Neural cell (in vitro differentiated cells): ENCODE measurements around the gene CABP1. TPM values are rescaled to one million over a fixed set of nuclear protein-coding genes. Genes with fewer than 3 reads are reported as not detected.

Source experiments
- H2AFZ ChIP-seq: fragments of 200-600, 300-800 bp; sonication (generic), shearing (Covaris generic); 2 replicates; pipeline ENCODE4 v1.6.0; 2014; ENCODE audit warnings: low read depth, mild to moderate bottlenecking, antibody characterized with exemption, low read length, moderate library complexity
- H3F3A ChIP-seq: fragments of 200-600 bp; shearing (Covaris generic); 2 replicates; pipeline ENCODE4 v1.6.1; 2016; ENCODE audit warnings: mild to moderate bottlenecking, moderate library complexity, mixed read lengths, antibody characterized with exemption, low read length; ENCODE audit not compliant: insufficient read depth, poor library complexity, severe bottlenecking
- H3K27ac ChIP-seq: fragments of 200-600, 300-800 bp; sonication (generic), shearing (Covaris generic); 2 replicates; pipeline ENCODE4 v1.5.1; 2014; ENCODE audit warnings: mild to moderate bottlenecking, low read length, moderate library complexity
- H3K27me3 ChIP-seq: fragments of 300-800, 200-600 bp; sonication (generic), shearing (Covaris generic); 2 replicates; pipeline ENCODE4 v1.6.0; 2014; ENCODE audit warnings: mild to moderate bottlenecking, low read depth, low read length, moderate library complexity; ENCODE audit not compliant: insufficient read depth
- H3K36me3 ChIP-seq: fragments of 300-800, 200-600 bp; sonication (generic), shearing (Covaris generic); 2 replicates; pipeline ENCODE4 v1.5.1; 2014; ENCODE audit warnings: mild to moderate bottlenecking, antibody characterized with exemption, low read length, moderate library complexity; ENCODE audit not compliant: insufficient read depth
- H3K4me2 ChIP-seq: fragments of 300-800, 200-600 bp; sonication (generic), shearing (Covaris generic); 2 replicates; pipeline ENCODE4 v1.6.0; 2014; ENCODE audit warnings: mild to moderate bottlenecking, low read length
- H3K4me3 ChIP-seq: fragments of 300-800, 200-600 bp; sonication (generic), shearing (Covaris generic); 2 replicates; pipeline ENCODE4 v1.5.1; 2014; ENCODE audit warnings: mild to moderate bottlenecking, low read length, moderate library complexity
- H3K79me2 ChIP-seq: fragments of 200-600 bp; shearing (Covaris generic); replicated peaks from 2 replicates; pipeline ENCODE4 v1.6.0; 2014; ENCODE audit warnings: mild to moderate bottlenecking, low read length, moderate library complexity; ENCODE audit not compliant: insufficient read depth
- H3K9ac ChIP-seq: fragments of 300-800, 200-600 bp; sonication (generic), shearing (Covaris generic); 2 replicates; pipeline ENCODE4 v1.6.1; 2016; ENCODE audit warnings: mild to moderate bottlenecking, low read length, mixed read lengths
- H3K9me2 ChIP-seq: fragments of 200-600 bp; shearing (Covaris generic); 2 replicates; pipeline ENCODE4 v1.6.1; 2016; ENCODE audit warnings: mild to moderate bottlenecking, low read length, mixed read lengths; ENCODE audit not compliant: insufficient read depth
- H3K9me3 ChIP-seq: fragments of 200-600, 300-800 bp; sonication (generic), shearing (Covaris generic); 2 replicates; pipeline ENCODE4 v1.6.1; 2016; ENCODE audit warnings: mild to moderate bottlenecking, mixed run types, low read length, moderate library complexity, mixed read lengths
- H4K20me1 ChIP-seq: fragments of 200-600 bp; shearing (Covaris generic); 2 replicates; pipeline ENCODE4 v1.6.1; 2016; ENCODE audit warnings: mild to moderate bottlenecking, mixed run types; ENCODE audit not compliant: insufficient read depth
- EP300 ChIP-seq: fragments of 450-650 bp; conservative IDR thresholded peaks from 2 replicates; pipeline ENCODE4 v1.6.1; 2014; ENCODE audit warnings: antibody characterized with exemption, mild to moderate bottlenecking, moderate library complexity; ENCODE audit not compliant: poor library complexity, severe bottlenecking
- EZH2 ChIP-seq: fragments of 200-600, 300-800 bp; shearing (Covaris generic), sonication (generic); IDR thresholded peaks from 2 replicates; pipeline ENCODE4 v1.6.1; 2014; ENCODE audit warnings: antibody characterized with exemption, low read length, borderline replicate concordance, mild to moderate bottlenecking; ENCODE audit not compliant: insufficient read depth, poor library complexity, severe bottlenecking
- MXI1 ChIP-seq: fragments of 450-650 bp; conservative IDR thresholded peaks from 2 replicates; pipeline ENCODE4 v1.6.1; 2014; ENCODE audit warnings: antibody characterized with exemption, mild to moderate bottlenecking; ENCODE audit not compliant: poor library complexity, severe bottlenecking
- POLR2AphosphoS5 ChIP-seq: IDR thresholded peaks from 2 replicates; pipeline ENCODE4 v1.6.1; 2012
- RAD21 ChIP-seq: fragments of 450-650 bp; conservative IDR thresholded peaks from 2 replicates; pipeline ENCODE4 v1.6.1; 2014; ENCODE audit warnings: antibody characterized with exemption, mild to moderate bottlenecking, moderate library complexity
- REST ChIP-seq: IDR thresholded peaks from 2 replicates; pipeline ENCODE4 v1.6.1; 2012; ENCODE audit warnings: borderline replicate concordance
- SMC3 ChIP-seq: fragments of 450-650 bp; conservative IDR thresholded peaks from 2 replicates; pipeline ENCODE4 v1.6.1; 2014; ENCODE audit warnings: antibody characterized with exemption, mild to moderate bottlenecking, moderate library complexity; ENCODE audit not compliant: poor library complexity
- TAF1 ChIP-seq: IDR thresholded peaks from 2 replicates; pipeline ENCODE4 v1.6.1; 2012; ENCODE audit warnings: low read depth
- polyA plus RNA-seq: library from polyadenylated mRNA; depleted of rRNA; stranded (reverse); fragments of >200 nt; gene quantifications from 2 replicates; pipeline ENCODE4 v1.2.3, GENCODE V29; 2014
- TF ChIP-seq, protein P1 (sequence below): fragments of 450-650 bp; IDR thresholded peaks from 2 replicates; pipeline ENCODE4 v1.5.1; 2014; ENCODE audit warnings: antibody characterized with exemption, mild to moderate bottlenecking, moderate library complexity; ENCODE audit not compliant: poor library complexity, severe bottlenecking

The CABP1 gene
- polyA plus RNA-seq, 1 donor from 2014 or later: 0.71 TPM

DNA sequence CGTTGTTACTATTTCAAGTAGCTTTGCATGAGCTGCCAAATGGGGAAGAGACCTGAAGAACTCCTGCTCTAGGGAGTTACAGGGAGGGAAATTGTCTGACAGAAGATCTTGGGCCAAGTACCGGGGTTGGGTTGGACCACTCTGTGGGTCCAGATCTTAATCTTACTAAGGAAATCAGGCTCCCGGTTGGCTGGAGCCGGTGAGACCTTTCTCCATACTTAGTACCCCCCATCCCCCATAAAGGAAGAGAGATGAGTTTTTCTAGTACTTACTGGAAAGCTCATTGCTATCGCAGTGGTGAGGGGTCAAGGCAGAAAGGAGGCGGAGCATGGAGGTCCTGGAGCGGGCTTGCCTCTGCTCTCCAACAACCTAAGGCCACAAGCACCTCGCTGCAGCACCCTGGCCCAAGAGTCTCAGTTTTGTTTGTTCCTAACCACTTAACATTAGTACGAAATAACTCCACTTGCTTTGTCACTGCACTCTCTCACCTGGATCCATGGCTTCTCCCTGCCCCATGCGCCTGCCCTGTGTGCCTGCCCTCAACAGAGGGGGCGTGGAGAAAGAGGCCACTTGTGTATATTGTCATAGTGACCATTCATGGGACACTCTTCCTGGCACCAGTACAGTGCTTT lies 63.0 kb downstream of the CABP1 start:
- no peak overlapping the region for H3K9ac ChIP-seq
- H3K27ac ChIP-seq: no peak overlapping the region
- H3K79me2 ChIP-seq: no peaks in the 10 kb centered on the region
- no peak for TF ChIP-seq REST
- TF ChIP-seq POLR2AphosphoS5: no peak
- TF ChIP-seq SMC3: no peak
- TF ChIP-seq, protein P1, sequence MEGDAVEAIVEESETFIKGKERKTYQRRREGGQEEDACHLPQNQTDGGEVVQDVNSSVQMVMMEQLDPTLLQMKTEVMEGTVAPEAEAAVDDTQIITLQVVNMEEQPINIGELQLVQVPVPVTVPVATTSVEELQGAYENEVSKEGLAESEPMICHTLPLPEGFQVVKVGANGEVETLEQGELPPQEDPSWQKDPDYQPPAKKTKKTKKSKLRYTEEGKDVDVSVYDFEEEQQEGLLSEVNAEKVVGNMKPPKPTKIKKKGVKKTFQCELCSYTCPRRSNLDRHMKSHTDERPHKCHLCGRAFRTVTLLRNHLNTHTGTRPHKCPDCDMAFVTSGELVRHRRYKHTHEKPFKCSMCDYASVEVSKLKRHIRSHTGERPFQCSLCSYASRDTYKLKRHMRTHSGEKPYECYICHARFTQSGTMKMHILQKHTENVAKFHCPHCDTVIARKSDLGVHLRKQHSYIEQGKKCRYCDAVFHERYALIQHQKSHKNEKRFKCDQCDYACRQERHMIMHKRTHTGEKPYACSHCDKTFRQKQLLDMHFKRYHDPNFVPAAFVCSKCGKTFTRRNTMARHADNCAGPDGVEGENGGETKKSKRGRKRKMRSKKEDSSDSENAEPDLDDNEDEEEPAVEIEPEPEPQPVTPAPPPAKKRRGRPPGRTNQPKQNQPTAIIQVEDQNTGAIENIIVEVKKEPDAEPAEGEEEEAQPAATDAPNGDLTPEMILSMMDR: no peak
- TF ChIP-seq EP300: no peak
- TF ChIP-seq MXI1: no peak
- no peak for TF ChIP-seq EZH2
- TF ChIP-seq RAD21: no peak
- TF ChIP-seq TAF1: no peak
- H3K27me3 ChIP-seq: no peaks in the 10 kb centered on the region
- no peaks in the 10 kb centered on the region for H3F3A ChIP-seq
- no peaks in the 10 kb centered on the region for H3K9me2 ChIP-seq
- no peak overlapping the region for H3K4me3 ChIP-seq
- H3K4me2 ChIP-seq: no peak overlapping the region
- H3K9me3 ChIP-seq: no peaks in the 10 kb centered on the region
- H4K20me1 ChIP-seq: no peaks in the 10 kb centered on the region
- H3K36me3 ChIP-seq: no peaks in the 10 kb centered on the region
- no peak overlapping the region for H2AFZ ChIP-seq

- Histone ChIP-seq H2AFZ (no peak overlapping the region), H3K4me3 (no peak overlapping the region), H3K9ac (no peak overlapping the region), H3K27me3 (no peaks in the 10 kb centered on the region), H3K27ac (no peak overlapping the region), H4K20me1 (no peaks in the 10 kb centered on the region), H3K79me2 (peaks cover 10% of the 10 kb centered on the region), H3K9me3 (no peaks in the 10 kb centered on the region), H3K9me2 (no peaks in the 10 kb centered on the region), H3K36me3 (no peaks in the 10 kb centered on the region), H3F3A (no peaks in the 10 kb centered on the region), H3K4me2 (no peak overlapping the region)
- TF ChIP-seq TAF1: no peak
These were observed 65.2 kb downstream of the CABP1 start for GRCh38 chr12:120705618-120706017.

DNA sequence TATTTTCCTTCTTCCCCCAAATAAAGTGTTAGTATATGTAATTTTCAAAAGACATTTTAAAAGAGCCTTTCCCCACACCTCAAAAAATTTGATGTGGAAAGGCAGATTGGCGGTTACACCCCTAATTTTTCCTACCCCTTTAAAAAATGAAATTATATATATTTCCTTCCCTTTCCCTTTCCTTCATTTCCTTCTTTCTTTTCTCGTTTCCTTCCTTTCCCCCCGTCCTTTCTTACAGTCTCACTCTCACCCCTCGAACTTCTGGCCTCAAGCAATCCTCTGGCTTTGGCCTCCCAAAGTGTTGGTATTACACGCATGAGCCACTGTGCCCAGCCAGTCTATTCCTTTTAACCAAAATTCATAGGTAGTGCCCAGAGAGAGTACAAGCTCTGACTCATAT lies 65.6 kb downstream of the CABP1 start:
- TF ChIP-seq RAD21 (no peak), SMC3 (no peak), REST (no peak)
- TF ChIP-seq, protein P1: no peak
- H3K9ac ChIP-seq: no peak overlapping the region
- H3K9me2 ChIP-seq: no peaks in the 10 kb centered on the region
- no peaks in the 10 kb centered on the region for H3K9me3 ChIP-seq
- H3K36me3 ChIP-seq: no peaks in the 10 kb centered on the region
- H3K4me3 ChIP-seq: no peak overlapping the region
- no peak overlapping the region for H3K27ac ChIP-seq
- no peaks in the 10 kb centered on the region for H3K27me3 ChIP-seq
- no peak overlapping the region for H2AFZ ChIP-seq
- H3F3A ChIP-seq: no peaks in the 10 kb centered on the region
- H4K20me1 ChIP-seq: no peaks in the 10 kb centered on the region
- H3K4me2 ChIP-seq: no peak overlapping the region
- H3K79me2 ChIP-seq: peaks cover 14% of the 10 kb centered on the region
